ENCODE measurements around the gene HGS. TPM values are rescaled to one million over a fixed set of nuclear protein-coding genes. Genes with fewer than 3 reads are reported as not detected.
A peak's percentile ranks its signal among the peaks of the same experiment; 100 is the strongest.
"Not testable (repeated sequence)": the region's sequence is repeated elsewhere in the genome, so short reads cannot be mapped to it uniquely, and the experiment has no call there.

The HGS gene
- total RNA-seq, 1 donor from 2014 or later: 36.6 TPM

- no peak for DNase-seq
Measured at GRCh38 chr17:81655378-81656117, 28.3 kb upstream of the HGS start.

GRCh38 chr17:81656118-81656743, 27.6 kb upstream of the HGS start, which contains the start of gene PDE6G:
TSS of gene PDE6G (minus strand) at chr17:81656542. CDS start at chr17:81653305, 3,237 bp downstream.
- no peak for DNase-seq

- DNase-seq: no peak
Measured at GRCh38 chr17:81656835-81657234, 27.0 kb upstream of the HGS start.

- no peak for DNase-seq
Measured at GRCh38 chr17:81659038-81659437, 24.8 kb upstream of the HGS start.

GRCh38 chr17:81660441-81660840, 23.4 kb upstream of the HGS start:
- no peak for DNase-seq

- DNase-seq: no peak
Measured at GRCh38 chr17:81662002-81662401, 21.8 kb upstream of the HGS start.

GRCh38 chr17:81664051-81664470, 19.8 kb upstream of the HGS start:
- no peak for DNase-seq

- no peak for DNase-seq
Measured at GRCh38 chr17:81665205-81666091, 18.4 kb upstream of the HGS start.

GRCh38 chr17:81666092-81666341, 17.8 kb upstream of the HGS start:
- no peak for DNase-seq

GRCh38 chr17:81666342-81667191, 17.2 kb upstream of the HGS start, which contains the start of the genes CCDC137 and OXLD1:
TSS of gene CCDC137 (plus strand) at chr17:81666737. CDS start at chr17:81666767, 30 bp downstream.
TSS of gene OXLD1 (minus strand) at chr17:81666605. CDS start at chr17:81666577, 28 bp downstream.
- DNase-seq: peak; percentile 94

GRCh38 chr17:81667754-81668153, 16.1 kb upstream of the HGS start:
- DNase-seq: no peak

GRCh38 chr17:81672504-81672903, 11.3 kb upstream of the HGS start:
- no peak for DNase-seq

- no peak for DNase-seq
Measured at GRCh38 chr17:81672954-81673353, 10.9 kb upstream of the HGS start.

GRCh38 chr17:81673561-81674258, 10.1 kb upstream of the HGS start:
- no peak for DNase-seq

GRCh38 chr17:81675515-81676221, 8.1 kb upstream of the HGS start:
- DNase-seq: not testable (repeated sequence)

GRCh38 chr17:81676906-81677305, 6.9 kb upstream of the HGS start:
- DNase-seq: no peak

GRCh38 chr17:81680150-81680549, 3.7 kb upstream of the HGS start:
- DNase-seq: no peak

- DNase-seq: no peak
Measured at GRCh38 chr17:81681672-81682071, 2.1 kb upstream of the HGS start.

- DNase-seq: no peak
Measured at GRCh38 chr17:81682565-81683207, 1.1 kb upstream of the HGS start.

GRCh38 chr17:81683208-81683583, 615 bp upstream of the HGS start:
- no peak for DNase-seq
